NCI-H128 (cell line): ENCODE measurements around the gene OR5A2.
"Not testable (repeated sequence)": the region's sequence is repeated elsewhere in the genome, so short reads cannot be mapped to it uniquely, and the experiment has no call there.

Experiments used
- DNase-seq: peaks from one replicate; lab custom pipeline; 2025; ENCODE audit not compliant: unreplicated experiment; lab: John Stamatoyannopoulos, UW

Gene OR5A2

DNA sequence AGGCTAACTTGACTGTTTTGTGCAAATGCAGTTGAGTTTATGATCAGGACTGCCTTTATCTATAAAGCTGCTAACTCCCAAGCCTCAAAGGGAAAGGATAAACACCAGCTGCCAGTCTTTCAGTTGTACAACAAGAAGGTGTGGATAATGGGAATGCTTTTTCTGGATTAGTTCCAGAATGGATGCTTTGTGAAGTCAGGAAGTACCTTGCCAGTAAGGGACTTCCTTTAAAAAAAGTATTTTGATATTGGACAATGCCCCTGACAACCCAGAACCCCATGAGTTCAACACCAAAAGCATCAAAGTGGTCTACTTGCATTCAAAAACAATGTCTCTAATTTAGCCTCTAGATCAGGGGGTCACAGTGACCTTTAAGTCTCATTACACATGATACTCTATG is 32.0 kb downstream of the OR5A2 start:
- DNase-seq, result no peak

- DNase-seq, result no peak
Observed at GRCh38 chr11:59380263-59381059, 45.8 kb downstream of the OR5A2 start.

DNA sequence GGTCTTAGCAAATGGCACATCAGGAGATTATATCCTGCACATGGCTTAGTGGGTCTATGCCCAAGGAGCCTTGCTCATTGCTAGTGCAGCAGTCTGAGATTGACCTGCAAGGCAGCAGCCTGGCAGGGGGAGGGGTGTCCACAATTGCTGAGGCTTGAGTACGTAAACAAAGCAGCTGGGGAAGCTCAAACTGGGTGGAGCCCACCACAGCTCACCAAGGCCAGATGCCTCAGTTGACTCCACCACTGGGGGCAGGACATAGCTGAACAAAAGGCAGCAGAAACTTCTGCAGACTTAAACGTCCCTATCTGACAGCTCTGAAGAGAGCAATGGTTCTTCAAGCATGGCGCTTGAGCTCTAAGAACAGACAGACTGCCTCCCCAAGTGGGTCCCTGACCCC is 53.9 kb downstream of the OR5A2 start:
- not testable (repeated sequence) for DNase-seq

GRCh38 chr11:59368238-59369022 is 57.8 kb downstream of the OR5A2 start:
- no peak for DNase-seq
